ENCODE results near the gene RAF1.

- TF ChIP-seq EP300 (IDR thresholded peaks at IDR 0.05) (no peak), MAZ (IDR thresholded peaks at IDR 0.05; ENCODE audit: borderline replicate concordance, low read depth, low read length) (no peak), CTCF (IDR thresholded peaks at IDR 0.05) (no peak; the same call in 2 of the 3 replicates)
Measured at GRCh38 chr3:12601072-12601471, 62.8 kb downstream of the RAF1 start.

Data from A549 (cell line).